GM12872 (cell line): ENCODE measurements around the gene CNOT8.

ENCODE experiments used
- TF ChIP-seq, protein P1 (sequence below): IDR thresholded peaks from 3 replicates; pipeline ENCODE4 v1.5.1; 2011; ENCODE audit warnings: low read depth, mild to moderate bottlenecking, low read length, moderate library complexity; ENCODE audit not compliant: insufficient read depth

CNOT8 gene

DNA sequence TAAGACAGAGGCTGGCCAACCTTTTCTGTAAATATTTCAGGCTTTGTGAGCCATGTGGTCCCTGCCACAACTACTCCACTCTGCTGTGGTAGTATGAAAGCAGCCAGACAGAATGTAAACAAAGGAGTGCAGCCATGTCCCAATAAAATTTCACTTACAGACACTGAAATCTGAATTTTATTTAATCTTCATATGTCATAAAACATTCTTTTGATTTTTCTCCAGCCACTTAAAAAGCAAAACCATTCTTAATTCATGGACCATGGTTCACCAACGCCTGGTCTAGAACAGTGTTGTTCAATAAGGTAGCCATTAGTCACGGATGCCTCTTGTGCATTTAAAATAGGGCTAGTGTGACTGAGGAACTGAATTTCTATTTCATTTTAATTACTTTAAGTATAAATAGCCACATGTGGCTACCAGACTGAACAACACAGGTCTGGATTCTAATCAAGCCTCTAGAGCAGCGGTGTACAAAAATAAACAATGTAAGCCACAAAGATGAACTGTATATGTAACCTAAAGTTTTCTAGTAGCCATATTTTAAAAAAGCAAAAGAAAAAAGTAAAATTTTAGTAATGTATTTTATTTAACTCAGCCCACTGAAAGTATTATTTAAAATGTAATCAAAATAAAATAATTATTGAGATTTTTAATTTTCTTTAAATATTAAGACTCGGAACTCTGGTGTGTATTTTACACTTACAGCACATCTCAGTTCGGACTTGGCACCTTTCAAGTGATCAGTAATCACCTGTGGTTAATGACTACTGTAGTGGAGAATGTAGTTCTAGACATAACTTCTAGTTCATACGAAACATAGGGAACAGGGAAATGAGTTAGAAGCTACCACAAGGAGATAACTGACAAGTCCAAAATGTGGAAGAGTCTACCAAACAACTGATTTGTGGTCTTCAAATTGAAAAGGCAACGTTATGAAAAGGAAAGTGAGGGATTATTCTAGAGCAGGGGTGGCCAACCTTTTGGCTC lies 65.3 kb downstream of the CNOT8 start:
- TF ChIP-seq, protein P1, sequence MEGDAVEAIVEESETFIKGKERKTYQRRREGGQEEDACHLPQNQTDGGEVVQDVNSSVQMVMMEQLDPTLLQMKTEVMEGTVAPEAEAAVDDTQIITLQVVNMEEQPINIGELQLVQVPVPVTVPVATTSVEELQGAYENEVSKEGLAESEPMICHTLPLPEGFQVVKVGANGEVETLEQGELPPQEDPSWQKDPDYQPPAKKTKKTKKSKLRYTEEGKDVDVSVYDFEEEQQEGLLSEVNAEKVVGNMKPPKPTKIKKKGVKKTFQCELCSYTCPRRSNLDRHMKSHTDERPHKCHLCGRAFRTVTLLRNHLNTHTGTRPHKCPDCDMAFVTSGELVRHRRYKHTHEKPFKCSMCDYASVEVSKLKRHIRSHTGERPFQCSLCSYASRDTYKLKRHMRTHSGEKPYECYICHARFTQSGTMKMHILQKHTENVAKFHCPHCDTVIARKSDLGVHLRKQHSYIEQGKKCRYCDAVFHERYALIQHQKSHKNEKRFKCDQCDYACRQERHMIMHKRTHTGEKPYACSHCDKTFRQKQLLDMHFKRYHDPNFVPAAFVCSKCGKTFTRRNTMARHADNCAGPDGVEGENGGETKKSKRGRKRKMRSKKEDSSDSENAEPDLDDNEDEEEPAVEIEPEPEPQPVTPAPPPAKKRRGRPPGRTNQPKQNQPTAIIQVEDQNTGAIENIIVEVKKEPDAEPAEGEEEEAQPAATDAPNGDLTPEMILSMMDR, result no peak
